HepG2 (cell line): Measurements from ENCODE around the gene RERGL.

Experiments used
- CTCF ChIP-seq: sonication (generic); formaldehyde crosslinking; IDR thresholded peaks from 2 replicates; pipeline ENCODE4 v1.5.0; 2020; ENCODE audit warnings: mild to moderate bottlenecking, missing genetic modification reagents, moderate library complexity
- TF ChIP-seq, protein P1 (sequence below): sonication (generic); formaldehyde crosslinking; IDR thresholded peaks from 2 replicates; pipeline ENCODE4 v1.4.0; 2020; ENCODE audit warnings: missing genetic modification reagents

- no peak for TF ChIP-seq CTCF (CRISPR knock-in tag)
- TF ChIP-seq, protein P1, sequence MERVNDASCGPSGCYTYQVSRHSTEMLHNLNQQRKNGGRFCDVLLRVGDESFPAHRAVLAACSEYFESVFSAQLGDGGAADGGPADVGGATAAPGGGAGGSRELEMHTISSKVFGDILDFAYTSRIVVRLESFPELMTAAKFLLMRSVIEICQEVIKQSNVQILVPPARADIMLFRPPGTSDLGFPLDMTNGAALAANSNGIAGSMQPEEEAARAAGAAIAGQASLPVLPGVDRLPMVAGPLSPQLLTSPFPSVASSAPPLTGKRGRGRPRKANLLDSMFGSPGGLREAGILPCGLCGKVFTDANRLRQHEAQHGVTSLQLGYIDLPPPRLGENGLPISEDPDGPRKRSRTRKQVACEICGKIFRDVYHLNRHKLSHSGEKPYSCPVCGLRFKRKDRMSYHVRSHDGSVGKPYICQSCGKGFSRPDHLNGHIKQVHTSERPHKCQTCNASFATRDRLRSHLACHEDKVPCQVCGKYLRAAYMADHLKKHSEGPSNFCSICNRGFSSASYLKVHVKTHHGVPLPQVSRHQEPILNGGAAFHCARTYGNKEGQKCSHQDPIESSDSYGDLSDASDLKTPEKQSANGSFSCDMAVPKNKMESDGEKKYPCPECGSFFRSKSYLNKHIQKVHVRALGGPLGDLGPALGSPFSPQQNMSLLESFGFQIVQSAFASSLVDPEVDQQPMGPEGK (CRISPR knock-in tag) = no peak
These were observed 16.0 kb downstream of the RERGL start for GRCh38 chr12:18074001-18074400.
